ENCODE measurements around the gene BRD7.
A peak's percentile ranks its signal among the peaks of the same experiment; 100 is the strongest.

Gene BRD7

GRCh38 chr16:50368410-50369132 is at the start of gene BRD7:
Gene BRD7 (minus strand): TSS chr16:50368988. CDS start chr16:50368774, 214 bp downstream.
- H3K4me3 ChIP-seq (ENCODE audit: low read length), result peak within 1 kb of the TSS; percentile 68
- TF ChIP-seq, protein P1, sequence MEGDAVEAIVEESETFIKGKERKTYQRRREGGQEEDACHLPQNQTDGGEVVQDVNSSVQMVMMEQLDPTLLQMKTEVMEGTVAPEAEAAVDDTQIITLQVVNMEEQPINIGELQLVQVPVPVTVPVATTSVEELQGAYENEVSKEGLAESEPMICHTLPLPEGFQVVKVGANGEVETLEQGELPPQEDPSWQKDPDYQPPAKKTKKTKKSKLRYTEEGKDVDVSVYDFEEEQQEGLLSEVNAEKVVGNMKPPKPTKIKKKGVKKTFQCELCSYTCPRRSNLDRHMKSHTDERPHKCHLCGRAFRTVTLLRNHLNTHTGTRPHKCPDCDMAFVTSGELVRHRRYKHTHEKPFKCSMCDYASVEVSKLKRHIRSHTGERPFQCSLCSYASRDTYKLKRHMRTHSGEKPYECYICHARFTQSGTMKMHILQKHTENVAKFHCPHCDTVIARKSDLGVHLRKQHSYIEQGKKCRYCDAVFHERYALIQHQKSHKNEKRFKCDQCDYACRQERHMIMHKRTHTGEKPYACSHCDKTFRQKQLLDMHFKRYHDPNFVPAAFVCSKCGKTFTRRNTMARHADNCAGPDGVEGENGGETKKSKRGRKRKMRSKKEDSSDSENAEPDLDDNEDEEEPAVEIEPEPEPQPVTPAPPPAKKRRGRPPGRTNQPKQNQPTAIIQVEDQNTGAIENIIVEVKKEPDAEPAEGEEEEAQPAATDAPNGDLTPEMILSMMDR (conservative IDR thresholded peaks at IDR 0.05; ENCODE audit: low read length), result peak; percentile 27; the same call in 1 of the 2 replicates
- peak; percentile 49 for DNase-seq (ENCODE audit: low read depth)

DNA sequence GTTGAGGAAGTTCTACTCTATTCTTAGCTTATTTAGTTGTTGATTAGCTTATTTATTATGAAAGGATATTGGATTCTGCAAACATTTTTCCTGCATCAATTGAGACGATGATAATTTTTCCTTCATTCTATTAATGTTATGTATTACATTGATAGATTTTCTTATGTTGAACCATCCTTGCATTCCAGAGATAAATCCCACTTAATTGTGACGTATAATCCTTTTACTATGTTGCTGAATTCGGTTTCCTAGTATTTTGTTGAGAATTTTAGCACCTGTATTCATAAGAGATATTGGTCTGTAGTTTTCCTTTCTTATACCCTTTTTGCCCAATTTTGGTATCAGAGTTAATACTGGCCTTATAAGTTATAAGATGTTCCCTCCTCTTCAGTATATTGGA is 47.6 kb upstream of the BRD7 start:
- H3K4me3 ChIP-seq (ENCODE audit: low read length), result no peak overlapping the region
- no peak for DNase-seq (ENCODE audit: low read depth)
- TF ChIP-seq, protein P1 (conservative IDR thresholded peaks at IDR 0.05; ENCODE audit: low read length), result no peak

DNA sequence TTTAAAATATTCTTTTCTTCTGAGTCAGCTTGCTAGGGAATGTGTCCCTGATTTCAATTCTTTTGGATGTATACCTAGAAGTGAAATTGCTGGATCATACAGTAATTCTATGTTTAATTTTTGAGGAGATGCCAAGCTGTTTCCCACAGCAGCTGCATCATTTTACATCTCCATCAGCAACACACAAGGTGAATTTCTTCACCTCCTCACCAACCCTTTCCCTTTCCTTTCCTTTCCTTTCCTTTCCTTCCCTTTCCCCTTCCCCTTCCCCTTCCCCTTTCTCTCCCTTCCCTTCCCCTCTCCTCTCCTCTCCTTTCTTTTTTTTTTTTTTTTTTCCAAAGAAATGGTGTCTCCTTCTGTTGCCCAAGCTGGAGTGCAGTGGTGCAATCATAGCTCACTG is 45.4 kb upstream of the BRD7 start:
- no peak for DNase-seq (ENCODE audit: low read depth)
- TF ChIP-seq, protein P1 (conservative IDR thresholded peaks at IDR 0.05; ENCODE audit: low read length), result no peak
- no peak overlapping the region for H3K4me3 ChIP-seq (ENCODE audit: low read length)

- H3K4me3 ChIP-seq (ENCODE audit: low read length), result no peak overlapping the region
- DNase-seq (ENCODE audit: low read depth), result no peak
- TF ChIP-seq, protein P1 (conservative IDR thresholded peaks at IDR 0.05; ENCODE audit: low read length), result no peak
Measured at GRCh38 chr16:50411034-50411433, 42.2 kb upstream of the BRD7 start.

DNA sequence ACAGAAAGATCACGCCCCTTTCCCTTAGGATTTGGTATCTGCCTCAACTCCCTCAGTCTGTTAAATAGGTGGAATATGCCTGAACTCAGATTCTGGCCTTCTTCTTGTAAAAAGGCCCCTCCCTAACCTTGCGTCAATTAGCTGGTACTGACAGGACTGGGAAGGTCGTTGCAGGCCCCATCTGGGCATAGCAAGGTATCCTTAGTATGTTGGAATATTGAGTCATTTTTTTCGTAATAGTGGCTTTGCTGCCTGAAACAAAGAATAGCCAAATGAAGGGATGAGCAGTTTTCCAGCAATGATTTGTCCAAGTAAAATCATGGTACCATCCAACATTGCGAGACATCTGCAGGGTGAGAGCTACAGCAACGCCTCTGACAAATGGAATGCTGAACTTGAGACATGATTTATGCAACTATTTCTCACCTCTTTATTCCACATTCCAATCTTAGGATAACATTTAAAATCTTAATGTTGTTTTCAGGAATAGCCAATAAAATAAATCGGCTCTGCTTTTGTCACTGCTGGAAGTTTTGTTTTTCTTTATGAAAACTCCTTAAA is 39.3 kb upstream of the BRD7 start:
- DNase-seq (ENCODE audit: low read depth), result no peak
- no peak overlapping the region for H3K4me3 ChIP-seq (ENCODE audit: low read length)
- TF ChIP-seq, protein P1 (conservative IDR thresholded peaks at IDR 0.05; ENCODE audit: low read length), result no peak

DNA sequence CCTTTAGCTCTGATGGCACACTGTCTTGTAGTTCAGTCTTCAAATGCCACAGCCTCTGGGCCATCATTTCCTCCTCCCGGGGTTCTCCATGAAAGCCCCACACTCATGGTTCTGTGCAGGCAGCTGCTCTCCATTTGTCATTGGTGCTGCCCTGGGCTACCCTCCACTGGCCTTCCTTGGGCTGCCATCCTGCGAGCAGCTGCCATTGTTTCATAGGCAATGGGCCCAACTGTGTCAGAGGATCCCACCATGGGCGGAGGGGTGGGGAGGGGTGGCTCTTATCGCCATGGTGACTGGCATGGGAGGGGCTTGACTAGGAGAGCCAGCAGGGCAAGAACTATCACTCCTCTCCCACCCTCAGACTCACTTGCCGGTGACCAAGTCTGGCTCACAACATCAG is 38.6 kb upstream of the BRD7 start:
- H3K4me3 ChIP-seq (ENCODE audit: low read length), result no peak overlapping the region
- TF ChIP-seq, protein P1 (conservative IDR thresholded peaks at IDR 0.05; ENCODE audit: low read length), result no peak
- DNase-seq (ENCODE audit: low read depth), result no peak

DNA sequence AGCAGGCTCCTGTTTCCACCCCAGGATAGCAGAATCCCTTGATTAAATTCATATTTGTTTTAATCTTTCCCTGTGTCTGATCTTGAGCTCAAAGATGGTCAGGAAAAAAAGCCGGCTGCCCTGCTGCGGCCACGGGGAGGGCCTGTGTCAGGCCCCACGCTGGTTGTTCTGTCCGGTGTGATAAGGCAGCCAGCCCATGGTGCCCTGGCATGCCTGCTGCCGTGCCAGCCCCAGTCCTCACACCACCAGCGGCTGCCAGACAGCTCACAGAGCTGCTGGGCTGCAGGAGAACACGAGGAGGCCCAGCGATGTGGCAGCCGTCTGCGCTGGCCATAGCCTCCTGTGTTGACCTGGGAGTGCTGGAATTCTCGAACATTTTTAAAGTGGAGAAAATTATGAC is 34.7 kb upstream of the BRD7 start:
- TF ChIP-seq, protein P1 (conservative IDR thresholded peaks at IDR 0.05; ENCODE audit: low read length), result no peak

More for the DNA sequence above, 34.7 kb upstream of the BRD7 start:
- no peak for DNase-seq (ENCODE audit: low read depth)
- no peak overlapping the region for H3K4me3 ChIP-seq (ENCODE audit: low read length)
